Stimulated activated naive CD4-positive, alpha-beta T cell (primary cell): Measurements from ENCODE around the gene TMEM175.
"Not testable (repeated sequence)": the region's sequence is repeated elsewhere in the genome, so short reads cannot be mapped to it uniquely, and the experiment has no call there.

Experiments
- DNase-seq, 6 experiments: peaks; one replicate each; lab custom pipeline; 2025; lab: John Stamatoyannopoulos, UW

The TMEM175 gene

DNA sequence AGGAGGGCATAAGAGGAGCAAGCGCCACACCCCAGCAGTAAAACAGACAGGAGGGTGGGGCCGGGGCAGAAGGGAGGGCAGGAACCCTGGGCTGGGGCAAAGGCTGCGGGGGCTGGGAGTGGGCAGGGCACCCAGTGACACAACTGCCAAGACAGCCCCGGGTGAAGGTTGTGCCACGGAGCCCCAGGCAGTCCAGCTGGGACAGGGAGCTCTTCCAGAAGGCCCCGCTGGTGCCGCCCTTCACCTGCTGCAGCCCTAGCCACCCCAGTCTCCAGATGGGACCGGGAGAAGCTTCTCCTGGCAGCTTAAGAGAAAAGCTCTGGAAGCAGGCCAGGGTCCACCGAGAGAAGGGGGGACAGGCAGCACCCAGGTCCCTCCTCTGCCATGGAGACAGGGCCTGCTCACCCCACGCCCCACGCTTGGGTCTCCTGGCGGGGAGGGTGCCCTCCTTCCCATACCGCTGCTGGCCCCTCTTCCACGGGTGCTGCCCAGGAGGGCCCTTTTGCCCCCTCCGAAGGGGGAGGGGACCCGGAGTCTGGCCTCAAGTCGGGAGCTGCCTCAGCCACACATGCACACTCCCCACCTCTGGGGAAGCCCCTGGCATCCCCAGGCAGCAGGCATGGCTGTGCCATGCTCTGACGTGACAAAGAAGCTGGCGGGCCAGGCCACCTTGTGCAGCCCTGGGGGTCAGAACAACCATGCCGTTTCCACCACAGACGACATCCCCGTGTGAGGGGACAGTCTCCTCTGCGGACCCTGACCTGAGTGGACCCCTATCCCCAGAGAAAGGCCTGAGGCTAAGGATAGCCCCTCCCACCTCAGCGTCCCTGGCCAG is 39.6 kb downstream of the TMEM175 start:
- DNase-seq = no peak

DNA sequence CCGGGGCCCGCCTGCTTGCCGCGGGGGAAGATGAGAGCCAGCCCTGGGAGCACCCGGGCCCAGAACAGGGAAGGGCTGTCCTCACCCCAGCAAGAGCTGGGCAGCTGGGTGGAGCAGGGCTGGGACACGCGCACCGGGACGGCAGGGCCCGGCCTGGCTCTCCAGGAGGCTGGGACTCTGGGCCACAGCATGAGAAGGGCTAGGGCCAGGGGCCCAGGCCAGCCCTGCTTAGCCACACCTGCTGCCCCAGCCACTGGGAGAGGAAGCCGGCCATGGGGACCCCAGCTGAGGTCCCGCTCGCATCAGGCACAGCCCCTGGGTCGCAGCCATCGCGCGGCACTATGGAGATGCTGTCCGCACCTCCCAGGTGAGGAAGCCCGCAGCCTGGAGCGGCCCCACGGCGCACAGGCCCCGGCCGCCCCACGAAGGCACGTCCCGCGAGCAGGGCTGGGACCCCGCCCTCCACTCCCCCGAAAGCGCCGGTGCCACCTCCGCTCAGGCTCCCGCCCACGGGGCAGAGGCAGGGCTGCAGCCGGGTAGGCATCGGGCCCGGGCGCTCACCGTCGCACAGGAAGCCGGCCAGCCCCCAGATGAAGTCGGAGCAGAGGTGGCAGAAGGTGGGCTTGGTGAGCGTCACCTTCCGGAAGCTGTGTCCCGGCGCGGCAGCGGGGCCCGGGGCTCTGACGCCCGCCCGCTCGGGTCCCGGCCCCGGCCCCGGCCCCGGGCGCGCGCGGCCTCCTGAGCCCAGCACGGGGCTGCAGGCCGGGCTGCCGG is 40.6 kb downstream of the TMEM175 start:
- DNase-seq = peak; percentile 34 to 65 (median 60)

GRCh38 chr4:973431-974397 is 41.5 kb downstream of the TMEM175 start, which contains the start of gene DGKQ:
DGKQ (minus strand) TSS chr4:973569; CDS start chr4:973482, 87 bp downstream.
- peak; percentile 72 to 92 (median 89) for DNase-seq

DNA sequence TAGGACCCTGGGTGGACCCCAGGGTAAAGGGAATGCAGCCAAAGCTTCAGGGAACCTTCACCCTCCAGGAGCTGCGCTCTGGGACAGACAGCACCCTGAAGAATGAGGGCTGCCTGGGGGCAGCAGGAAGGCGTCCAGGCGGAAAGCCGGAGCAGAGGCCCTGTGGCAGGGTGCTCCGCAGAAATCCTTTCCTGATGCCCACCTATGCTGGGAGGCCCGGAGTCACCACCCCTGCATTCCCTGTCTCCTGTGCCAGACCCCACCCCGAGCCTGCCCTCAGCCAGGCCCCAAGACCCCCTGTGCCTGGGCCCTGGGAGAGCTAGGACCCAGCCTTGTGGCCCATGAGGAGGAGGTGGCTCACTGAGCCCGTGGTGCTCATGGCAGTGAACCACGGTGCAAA is 42.4 kb downstream of the TMEM175 start:
- no peak for DNase-seq

GRCh38 chr4:976016-976415 is 43.8 kb downstream of the TMEM175 start:
- not testable (repeated sequence) for DNase-seq

- no peak for DNase-seq
Observed at GRCh38 chr4:978957-979701, 46.9 kb downstream of the TMEM175 start.

DNA sequence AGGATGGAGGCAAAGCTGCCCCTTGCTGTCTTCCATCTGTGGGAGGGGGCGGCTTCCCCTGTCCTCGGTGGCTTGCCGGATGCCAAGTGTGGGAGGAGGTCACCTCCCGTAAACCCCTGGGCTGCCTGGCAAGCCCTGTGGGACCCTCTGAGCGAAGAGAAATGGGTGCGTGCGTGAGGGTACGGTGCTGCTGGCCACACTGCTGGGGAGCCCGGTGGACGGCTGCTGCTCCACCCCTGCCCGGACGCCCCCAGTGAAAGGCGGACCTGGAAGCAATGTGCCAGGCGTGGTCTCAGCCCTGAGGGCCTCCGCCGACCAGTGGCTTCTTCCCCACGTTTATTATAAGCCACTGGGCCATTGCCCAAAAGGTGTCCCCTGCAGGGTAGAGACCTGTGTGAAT is 50.0 kb downstream of the TMEM175 start:
- no peak for DNase-seq

GRCh38 chr4:982814-983213 is 50.6 kb downstream of the TMEM175 start:
- no peak for DNase-seq

DNA sequence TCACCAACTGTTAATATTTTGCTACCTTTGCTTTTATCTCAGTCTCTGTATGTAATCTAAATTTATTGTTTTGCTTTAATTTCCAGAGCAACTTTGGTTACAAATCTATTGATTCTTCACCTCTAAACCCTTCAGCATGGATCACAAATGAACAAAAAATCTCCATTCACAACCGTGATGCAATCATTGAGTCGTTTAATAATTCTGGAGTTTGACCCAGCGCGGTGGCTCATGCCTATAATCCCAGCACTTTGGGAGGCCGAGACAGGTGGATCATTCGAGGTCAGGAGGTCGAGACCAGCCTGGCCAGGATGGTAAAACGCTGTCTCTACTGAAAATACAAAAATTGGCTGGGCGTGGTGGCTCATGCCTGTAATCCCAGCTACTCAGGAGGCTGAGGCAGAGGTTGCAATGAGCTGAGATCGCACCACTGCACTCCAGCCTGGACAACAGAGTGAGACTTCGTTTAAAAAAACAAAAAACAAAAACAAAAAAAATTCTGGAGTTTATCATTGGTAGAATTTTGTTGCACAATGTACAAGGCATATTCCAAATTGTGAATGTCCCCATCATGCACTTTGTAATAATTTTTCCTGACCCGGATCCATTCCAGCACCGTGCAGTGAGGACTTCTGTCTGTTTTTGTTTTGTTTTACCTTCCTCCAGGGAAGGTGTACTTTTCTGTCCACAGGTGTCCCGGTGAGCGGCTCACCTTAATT is 52.2 kb downstream of the TMEM175 start:
- DNase-seq = no peak

DNA sequence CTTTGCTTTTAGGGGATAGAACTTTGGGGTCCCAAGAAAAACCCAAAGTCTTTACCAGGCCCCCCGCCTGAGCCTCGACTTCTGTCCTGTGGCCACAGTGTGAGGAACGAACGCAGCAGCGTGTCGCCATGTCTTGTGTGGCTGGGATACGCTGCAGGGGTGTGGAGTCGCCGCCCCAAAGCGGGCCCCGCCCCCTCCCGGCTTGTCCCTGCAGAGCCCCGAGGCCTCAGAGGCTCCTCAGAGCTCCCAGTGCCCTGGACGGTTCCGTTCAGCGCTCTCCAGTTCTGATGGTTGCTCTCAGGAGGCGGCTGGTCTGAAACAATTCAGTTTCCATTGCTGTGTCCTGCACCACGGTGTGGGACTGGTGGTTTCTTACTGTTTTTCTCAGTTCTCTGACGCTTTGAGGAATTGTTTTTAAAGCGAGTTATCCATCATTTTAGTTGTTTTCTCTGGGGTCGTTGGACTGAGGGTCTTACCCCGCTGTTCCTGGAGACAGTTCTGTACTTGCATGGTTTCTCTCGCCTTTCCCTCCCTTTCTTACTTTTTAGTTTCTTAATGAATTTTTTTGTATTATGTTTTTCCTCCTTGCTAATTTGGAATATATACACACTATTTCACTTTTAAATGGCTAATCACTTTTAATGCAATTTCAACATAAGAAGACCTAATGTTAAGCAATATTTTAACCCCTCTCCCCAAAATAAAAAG is 53.0 kb downstream of the TMEM175 start:
- DNase-seq = peak; percentile 34 to 74 (median 55)

- DNase-seq = peak in 1 of 6 experiments; percentile 46
Observed at GRCh38 chr4:986428-986878, 54.2 kb downstream of the TMEM175 start.

- peak; percentile 73 to 85 (median 82) for DNase-seq
Observed at GRCh38 chr4:986879-987623, 54.8 kb downstream of the TMEM175 start, which contains the start of gene IDUA. IDUA (plus strand) TSS chr4:987044; CDS start chr4:987085, 41 bp downstream.

DNA sequence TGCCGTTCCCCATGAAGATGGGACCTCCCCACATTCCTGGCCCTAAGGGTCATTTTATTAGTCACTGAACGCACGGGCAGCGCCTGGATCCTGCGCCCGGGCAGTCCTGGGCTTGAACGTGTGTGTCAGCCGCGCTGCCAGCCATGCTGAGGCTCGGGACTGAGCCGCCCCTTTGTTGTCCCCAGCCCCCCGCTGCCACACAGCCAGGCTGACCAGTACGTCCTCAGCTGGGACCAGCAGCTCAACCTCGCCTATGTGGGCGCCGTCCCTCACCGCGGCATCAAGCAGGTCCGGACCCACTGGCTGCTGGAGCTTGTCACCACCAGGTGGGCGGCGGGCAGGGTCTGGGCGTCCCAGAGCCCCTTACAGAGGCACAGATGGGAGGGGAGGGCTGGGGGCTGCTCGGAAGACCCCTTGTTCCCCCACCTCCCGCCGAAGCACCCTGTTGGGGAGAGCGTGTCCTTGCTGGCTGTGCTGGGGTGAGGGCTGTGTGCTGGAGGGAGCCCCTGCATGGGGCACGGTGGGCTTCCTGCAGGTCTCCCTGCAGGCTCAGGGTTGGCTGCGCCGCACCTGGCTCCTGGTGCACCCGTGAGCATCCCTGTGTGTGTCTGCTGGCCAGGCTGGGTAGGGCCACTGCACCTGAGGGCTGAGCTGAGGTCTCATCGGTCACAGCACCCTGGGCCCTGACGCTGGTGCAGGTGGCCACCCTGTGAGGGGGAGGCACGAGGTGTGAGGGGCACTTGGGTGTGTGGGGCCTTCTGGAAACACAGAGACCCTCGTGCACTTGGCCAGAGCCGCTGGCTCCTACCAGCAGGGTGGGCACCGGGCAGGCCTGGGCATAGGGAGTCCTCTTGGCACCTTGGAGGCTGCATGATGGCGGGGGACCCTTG is 55.6 kb downstream of the TMEM175 start:
- DNase-seq = no peak

- DNase-seq = no peak
Observed at GRCh38 chr4:988726-989721, 56.8 kb downstream of the TMEM175 start.

- DNase-seq = no peak
Observed at GRCh38 chr4:989722-990471, 57.6 kb downstream of the TMEM175 start.
